NK-92 (cell line): Measurements from ENCODE around the gene LY86.

Source experiments
- DNase-seq: peaks from one replicate; lab custom pipeline; 2025; ENCODE audit not compliant: unreplicated experiment; lab: John Stamatoyannopoulos, UW

Gene LY86

DNA sequence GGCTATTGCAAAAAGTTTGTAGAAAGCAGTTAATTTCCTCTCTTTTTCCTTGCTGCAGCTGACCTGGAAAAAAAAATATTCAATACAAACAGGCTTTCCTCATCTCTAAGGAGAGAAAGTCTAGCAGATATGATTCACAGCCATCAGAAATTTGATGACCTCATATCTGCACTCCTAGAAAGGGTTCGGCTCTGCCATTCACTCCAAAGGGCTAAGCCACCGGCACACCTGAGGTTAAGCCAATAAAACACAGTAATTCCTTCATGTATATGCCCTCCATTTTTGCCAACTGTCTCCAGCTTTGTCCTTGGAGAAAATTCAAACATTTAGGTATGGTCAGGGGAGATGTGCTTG is 18.7 kb upstream of the LY86 start:
- DNase-seq = no peak

DNA sequence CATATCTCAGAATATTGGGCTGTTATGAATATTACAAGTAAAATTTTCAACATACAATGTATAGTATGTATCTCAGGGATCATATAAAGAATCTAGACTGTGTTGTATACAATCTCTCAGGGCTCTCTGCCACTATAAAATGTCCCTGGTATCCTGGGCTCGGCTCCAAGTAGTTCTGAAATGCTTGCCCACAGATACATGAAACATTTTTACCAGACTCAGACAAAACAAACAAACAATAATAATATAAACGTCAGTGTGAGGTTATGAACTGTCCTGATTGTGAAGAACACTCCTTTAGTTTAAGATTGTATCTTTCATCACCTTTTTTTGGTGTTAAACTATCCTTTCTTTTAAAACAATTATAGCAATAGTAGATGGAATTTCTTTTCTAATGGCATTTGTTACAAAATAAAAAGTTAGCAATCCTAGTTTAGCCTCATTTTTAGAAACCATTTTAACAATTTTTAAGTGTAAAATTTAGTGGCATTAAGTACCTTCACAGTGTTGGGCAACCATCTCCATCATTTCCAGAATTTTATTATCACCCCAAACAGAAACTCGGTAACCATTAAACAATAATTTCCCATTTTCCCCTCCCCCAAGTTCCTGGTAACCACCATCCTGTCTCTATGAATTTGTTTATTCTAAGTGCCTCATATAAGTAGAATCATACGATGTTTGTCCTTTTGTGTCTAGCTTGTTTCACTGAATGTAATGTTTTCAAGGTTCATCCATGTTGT is 17.4 kb upstream of the LY86 start:
- DNase-seq = no peak

DNA sequence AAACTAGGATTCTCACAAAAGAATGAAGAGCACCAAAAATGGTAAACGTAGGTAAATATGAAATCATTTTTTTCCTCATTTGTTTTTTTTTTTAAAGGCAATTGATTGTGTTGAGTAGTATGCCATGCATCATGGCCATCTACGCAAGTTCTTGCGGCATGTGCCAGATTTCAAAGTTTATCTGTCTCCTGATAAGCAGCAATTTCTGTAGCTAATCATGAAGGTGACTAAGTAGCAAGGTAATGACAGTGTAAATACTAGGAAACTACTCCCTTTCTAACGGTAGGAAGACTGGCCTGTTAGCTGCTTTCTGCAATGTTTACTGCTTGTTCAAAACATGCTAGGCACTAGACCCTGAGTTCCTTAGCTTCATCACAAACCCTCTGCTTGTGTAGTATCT is 13.4 kb upstream of the LY86 start:
- DNase-seq = no peak

DNA sequence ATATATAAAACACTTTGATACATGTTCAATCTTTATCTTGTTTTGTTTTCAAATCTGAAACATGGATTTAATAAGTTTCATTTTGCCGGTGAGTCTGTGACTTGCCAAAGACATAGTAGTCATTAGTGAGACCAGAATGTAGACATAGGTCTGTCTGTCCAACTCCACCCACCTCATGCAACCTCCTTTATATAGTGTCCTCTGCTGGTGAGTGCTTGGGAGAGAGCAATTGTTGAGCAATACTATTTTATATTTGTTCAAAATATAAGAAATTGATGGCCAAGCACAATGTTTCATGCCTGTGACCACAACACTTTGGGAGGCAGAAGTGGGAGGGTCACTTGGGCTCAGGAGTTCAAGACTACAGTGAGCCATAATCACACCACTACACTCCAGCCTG is 10.8 kb upstream of the LY86 start:
- no peak for DNase-seq

DNA sequence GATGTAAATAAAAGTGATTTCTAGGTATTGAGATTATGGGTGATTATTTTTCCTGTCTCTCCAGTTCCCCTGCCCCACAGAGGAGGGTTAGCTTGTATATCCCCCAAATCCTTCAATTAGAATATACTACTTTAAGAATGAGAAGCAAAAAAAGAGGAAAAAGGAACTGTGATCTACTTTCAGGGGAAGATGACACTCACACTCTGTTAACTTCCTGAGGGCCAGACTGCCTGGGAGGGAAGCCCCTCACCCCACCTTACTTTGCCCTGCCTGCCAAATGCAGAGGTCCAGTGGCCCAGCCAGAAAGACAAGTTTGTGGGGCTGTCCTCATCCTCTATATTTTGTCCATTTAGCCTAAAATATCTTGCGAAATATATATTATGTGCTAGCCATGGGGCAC is 9.2 kb upstream of the LY86 start:
- DNase-seq = no peak

DNA sequence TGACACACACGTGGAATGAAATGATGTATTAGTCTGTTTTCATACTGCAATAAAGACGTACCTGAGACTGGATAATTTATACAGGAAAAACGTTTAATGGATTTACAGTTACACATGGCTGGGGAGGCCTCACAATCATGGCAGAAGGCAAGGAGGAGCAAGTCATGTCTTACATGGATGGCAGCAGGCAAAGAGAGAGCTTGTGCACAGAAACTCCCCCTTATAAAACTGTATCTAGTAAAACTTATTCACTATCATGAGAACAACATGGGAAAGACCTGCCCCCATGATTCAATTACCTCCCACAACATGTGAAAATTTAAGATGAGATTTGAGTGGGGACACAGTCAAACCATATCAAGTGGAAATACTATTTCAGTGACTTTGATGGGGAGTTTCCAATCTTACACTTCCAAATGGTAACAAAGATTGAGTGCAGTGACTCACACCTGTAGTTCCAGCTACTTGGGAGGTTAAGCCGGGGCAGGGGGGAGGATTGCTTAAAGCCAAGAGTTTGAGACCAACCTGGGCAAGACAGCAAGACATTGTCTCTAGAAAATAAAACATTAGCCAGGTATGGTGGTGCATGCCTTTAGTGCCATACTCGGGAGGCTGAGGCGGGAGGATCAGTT is 8.2 kb upstream of the LY86 start:
- DNase-seq = no peak

DNA sequence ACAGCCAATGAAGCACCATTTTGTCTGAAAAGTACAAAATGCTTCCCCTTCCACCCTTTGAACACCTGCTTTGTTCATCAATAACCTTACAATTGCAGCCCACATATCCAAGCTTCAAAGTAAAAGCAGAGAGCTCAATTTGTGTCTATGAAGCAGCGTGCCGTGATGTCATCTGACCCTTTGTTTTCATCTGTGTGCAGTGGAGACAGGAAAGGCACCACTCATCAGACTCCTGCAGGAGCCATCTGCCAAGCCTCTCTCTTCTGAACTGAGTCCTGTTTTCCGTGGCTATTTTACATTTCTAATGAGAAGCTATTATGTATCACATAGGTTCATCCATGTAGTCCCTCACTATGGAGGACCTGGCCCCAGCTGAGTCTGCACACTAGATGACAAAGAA is 7.5 kb upstream of the LY86 start:
- no peak for DNase-seq

DNA sequence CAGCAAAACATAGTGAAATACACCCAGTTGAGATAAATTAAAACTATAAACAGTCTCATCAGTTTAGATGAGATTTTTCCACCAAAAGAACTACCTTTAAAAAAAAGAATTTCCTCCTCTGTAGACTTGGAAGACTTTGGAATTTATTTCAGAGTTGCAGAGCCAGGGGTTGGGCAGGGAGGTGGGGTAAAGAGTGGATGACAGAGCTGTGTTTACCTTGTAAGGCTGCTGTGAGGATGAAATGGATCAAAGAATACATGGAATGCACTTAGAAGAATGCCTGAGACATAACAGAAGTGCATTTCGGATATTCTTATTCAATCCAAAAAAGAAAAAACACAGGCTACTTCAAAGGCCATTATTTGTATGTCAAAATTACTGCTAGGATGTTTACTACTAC is 6.4 kb upstream of the LY86 start:
- no peak for DNase-seq

DNA sequence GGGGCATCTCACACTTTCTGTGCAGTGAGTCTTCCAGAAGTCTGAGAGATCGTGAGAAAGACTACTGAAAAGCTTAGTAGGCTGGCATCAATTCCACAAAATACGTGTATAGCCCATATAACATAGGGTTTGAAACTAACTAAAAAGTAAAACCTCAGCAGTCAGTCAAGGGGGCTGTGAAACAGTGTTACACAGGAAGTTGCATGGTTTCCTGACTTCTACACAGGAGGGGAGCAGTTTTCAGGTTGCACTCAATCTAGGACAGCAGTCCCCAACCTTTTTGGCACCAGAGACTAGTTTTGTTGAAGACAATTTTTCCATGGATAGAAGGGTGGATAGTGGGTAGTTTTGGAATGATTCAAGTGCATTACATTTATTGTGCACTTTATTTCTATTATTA is 4.7 kb upstream of the LY86 start:
- DNase-seq = no peak

DNA sequence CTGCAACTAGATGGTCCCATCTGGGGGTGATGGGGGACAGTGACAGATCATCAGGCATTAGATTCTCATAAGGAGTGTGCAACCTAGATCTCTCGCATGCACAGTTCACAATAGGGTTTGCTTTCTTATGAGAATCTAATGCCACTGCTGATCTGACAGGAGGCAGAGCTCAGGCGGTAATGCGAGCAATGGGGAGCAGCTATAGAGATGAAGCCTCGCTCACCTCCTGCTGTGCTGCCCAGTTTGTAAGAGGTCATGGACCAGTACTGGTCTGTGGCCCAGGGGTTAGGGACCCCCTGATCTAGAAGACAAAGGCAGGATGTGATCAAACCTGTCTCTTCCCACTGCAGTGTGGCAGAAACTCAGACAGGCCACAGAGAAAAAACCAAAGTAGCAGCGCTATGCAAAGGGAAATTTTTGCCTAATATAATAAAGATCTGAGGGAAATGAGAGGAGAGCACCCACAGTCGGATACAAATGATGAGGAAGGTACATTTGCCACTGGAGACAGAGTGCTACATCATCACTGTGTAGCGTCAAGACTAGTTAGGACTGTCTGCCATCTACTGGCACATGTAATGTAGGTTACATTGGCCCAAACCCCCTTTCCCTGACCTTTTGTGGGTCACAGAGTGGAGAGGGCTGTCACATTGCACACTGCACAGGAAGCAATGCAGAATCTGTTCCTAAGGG is 4.1 kb upstream of the LY86 start:
- no peak for DNase-seq

DNA sequence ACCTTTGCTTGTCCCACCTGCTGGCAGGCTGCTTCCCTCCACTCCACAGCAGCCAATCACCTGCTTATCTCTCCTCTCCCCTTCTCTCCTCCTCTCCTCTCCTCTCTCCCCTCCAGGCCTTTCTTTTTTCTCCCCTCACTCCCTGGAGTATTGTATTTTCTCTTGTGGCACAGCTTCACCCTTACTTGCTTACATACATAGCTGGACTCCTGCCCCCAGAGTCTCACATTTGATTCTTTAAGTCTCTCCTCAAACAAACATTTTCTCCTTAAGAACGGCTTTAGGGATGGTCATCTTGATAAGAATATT is 3.6 kb upstream of the LY86 start:
- no peak for DNase-seq

DNA sequence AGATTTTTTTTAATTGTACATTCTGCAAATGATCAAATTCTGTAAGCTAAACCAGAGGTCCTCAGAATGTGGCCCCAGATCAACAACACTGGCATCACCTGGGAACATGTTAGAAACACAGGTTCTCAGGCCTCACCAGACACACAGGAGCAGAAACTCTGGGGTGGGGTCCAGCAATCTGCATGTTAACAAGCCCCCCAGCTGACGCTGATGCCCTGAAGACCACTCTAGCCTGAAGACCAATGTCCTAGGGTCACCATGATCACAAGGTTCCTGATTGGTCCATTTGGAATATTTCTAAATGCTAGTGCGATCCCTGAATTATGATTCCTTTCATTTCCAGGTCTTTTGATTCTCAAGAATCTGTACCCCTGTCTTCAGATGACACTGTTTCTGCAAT is 2.4 kb upstream of the LY86 start:
- no peak for DNase-seq

DNA sequence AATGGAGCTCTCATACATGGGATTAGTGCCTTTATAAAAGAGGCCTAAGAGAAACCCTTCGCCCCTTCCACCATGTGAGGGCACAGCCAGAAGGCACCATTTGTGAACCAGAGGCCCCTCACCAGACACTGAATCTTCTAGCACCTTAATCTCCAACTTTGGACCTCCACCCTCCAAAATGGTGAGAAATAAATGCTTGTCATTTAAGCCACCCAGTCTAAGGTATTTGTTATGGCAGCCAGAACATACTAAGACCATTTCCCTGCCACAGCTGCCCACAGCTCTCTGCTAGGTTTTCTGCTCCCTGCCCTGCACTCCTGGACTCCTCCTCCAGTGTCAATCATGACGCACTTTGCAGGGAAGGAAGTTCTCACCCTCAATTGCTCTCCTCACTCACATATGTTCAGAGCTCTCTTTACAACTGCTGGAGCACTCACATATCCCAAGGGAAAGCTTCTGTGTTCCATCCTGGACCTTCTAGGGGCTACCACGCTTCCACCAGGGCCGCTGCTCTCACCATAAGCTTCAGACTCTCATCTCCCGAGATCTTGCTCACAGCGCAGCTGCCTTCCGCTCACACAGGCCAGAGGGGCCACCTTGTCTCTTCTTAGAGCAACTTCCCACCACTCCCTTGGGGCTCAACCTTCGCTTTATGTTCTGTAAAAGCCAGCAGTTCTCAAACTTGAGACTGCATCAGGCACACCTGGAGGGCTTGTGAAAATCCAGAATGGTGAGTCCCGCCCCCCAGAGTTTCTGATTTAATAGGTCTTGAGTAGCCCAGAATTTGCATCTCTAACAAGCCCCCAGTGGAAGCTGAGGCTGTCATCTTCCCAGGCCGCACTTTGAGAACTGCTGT is 1.6 kb upstream of the LY86 start:
- no peak for DNase-seq

DNA sequence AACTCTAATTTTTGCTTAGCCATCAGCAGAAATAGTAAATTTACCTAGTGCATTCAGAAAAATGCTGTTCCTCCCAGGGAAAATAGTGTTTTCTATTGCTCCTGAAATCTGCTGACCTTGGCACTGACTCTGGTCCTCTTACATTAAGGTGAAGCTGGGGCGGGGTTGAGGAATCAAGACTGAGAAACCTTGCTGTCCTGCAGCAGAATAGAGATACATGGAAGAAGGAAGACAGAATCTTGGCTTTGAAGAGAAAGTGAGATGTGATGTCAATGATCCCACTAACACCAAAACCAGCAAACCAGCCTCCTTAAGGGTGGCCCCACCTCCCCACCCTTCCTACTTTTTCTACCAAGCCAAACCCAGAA is 840 bp upstream of the LY86 start:
- DNase-seq = no peak

DNA sequence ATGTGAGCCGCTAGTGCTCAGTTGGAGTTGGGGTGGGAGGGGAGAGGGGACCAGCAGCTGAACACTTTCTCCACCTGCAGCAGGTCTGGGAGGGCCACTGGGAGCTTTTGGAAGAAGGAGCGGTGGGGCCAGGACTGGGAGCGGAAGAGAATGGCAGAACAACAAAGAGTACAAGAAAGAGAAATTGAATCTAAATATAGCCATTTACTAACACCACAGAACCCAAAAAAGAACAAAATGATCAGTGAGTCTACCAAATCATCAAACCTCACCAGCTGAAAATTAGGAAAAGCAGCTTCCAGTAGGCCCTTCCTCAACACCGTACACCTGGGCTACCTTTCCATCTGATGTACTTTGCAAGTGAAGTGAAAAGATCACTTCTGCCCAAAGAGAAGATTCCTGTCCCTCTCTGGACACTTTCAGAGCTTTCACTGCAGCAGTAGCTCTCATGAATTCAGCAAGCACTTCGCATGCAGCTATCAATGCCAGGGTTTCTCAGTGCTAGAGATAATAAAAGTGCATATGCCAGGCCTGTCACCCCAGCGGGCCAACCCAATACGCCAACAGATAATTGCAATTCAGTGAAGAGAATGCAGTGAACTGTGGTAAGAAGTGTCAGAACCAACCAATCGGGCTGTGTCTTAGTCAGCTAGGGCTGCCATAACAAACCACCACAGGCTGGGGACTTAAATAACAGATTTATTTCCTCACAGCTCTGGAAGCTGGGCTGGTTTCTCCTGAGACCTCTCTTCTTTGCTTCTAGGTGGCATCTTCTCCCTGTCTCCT is 597 bp downstream of the LY86 start:
- no peak for DNase-seq

DNA sequence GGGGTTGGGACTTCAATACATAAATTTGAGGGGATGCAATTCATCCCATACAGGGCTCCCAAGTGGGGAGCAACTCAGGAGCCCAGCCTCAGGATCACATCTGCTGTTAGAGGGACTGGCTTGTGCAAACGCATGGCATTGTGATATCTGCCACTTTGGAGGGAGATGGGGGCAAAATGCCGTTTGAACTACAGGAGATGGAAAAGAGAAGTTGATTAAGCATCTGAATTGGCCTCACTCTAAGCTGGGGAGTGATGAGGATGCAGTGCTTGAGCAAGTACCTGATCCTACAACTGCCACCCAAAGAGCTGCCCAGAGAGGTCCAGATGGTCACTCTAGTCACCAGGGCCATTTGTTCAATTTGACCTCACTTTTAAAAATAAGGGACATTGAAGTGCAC is 2.0 kb downstream of the LY86 start:
- DNase-seq = no peak

DNA sequence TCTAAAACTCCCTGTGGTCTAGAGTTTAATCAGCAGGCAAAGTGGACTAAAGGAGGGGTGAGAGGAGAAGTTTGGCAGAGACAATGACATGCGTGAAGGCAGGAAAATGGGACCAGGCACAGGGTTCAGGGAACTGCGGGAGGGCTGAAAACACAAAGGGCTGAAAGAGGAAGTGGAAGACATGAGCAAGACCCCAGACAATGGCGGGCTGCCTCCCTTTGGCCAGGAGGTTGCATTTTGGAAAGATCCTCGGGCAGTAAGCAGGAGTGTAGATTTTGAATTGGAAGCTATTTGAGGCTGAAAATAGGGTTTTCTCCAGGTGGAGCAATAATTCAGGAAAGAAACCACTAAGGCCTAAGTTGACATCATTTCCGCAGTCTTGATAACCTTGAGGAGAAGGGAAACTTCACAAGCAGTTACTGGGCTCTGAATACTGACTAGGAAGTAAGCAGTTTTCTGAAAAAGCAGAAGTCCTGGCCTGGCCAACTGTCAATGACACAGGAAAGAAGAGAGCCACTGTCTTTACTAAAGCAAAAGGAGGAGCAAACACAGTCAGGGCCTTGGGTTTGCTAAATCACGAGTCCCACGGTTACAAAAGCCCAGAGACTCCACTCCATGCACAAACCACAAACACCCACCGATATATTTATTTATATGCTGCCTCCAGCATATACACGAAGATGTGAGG is 3.4 kb downstream of the LY86 start:
- DNase-seq = no peak

DNA sequence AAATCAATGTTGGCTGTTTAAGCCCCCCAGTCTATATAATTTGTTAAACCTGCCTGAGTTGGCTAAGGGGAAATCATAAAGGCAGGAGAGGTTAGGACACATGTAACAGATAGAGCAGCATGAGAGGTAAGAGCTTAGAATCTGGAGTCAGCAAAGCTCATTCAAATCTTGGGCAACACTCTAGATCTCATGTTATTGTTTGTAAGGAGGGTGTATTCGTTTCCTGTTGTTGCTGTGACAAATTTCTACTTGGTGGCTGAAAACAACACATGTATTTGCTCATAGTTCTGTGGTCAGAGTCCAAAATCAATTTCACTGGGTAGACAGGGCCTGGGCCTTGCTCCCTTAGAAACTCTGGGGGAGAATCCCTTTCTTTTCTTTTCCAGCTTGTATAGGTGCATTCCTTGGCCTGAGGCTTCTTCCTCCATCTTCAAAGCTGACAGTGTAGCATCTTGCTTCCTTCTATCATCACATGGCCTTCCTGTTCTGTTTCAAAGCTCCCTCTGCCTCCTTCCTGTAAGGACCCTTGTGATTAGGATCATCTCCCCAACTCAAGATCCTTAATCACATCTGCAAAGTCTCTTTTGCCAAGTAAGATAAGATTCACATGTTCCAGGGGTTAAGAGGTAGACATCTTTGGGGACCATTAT is 4.4 kb downstream of the LY86 start:
- no peak for DNase-seq

DNA sequence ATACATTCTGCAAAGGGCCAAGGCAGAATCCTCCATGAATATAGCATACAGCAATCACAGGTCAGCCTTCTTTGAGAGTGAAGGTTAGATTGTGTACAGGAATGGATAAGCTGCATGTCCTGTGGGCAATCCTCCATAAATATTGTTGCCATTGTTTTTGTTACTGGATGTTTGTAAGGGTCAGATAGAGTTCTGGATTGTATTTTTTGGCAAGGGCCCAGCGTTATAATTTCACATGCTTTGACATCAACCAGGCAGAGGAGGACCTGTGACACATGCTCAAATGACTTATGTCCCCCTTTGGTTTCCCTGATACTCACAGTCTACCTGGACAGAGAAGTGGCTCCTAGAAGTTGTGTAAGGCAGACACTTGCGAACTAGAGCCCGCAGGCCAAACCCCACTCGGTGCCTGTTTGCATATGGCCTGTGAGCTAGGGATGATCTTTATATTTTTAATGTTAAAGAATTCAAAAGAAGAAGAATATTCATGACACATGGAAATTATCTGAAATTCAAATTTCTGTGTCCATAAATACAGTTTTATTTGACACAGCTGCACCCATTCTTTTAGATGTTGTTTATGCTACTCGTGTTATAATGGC is 5.4 kb downstream of the LY86 start:
- DNase-seq = no peak

DNA sequence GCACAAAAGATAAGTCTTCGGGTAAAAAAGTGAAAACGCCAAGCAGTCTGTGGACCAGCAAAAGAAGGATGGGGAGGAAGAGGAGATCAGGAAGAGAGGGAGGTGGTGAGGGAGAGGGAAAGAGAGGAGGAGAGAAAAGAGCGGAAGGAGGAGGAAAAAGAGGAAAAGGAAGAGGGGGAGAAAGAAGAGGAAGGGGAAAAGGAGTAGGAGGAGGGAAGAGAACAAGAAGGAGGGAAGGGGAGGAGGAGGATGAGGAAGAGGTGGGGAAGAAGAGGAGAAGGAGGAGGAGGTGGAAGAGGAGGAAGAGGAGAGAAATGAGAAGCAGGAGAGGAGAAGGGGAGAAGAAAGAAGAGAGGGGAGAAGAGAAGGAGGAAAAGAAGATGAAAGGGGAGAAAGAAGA is 6.5 kb downstream of the LY86 start:
- no peak for DNase-seq
